COLO668 (cell line): ENCODE data around the gene ZNF660.

ENCODE experiments used
- DNase-seq: peaks from one replicate; lab custom pipeline; 2025; ENCODE audit not compliant: unreplicated experiment; lab: John Stamatoyannopoulos, UW

The ZNF660 gene

DNA sequence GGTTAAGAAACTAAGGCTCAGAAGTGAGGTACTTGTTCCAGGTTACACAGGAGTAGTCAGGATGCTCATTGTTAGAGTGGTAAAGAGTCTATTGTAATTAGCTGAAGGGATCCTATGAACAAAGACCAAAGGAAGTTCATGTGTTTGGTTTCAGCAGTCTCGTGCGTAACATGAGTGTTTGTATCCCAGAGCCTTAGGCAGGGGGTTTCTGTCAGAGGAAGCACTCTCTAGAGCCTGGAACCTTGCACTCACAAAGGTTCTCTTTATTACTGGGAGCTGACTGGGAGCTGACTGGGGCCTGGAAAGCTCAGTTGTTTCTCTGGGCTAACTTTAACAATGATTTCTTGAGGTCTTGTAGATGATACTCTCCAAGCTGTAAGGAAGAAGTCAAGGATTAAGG, 44.0 kb downstream of the ZNF660 start:
- no peak for DNase-seq

DNA sequence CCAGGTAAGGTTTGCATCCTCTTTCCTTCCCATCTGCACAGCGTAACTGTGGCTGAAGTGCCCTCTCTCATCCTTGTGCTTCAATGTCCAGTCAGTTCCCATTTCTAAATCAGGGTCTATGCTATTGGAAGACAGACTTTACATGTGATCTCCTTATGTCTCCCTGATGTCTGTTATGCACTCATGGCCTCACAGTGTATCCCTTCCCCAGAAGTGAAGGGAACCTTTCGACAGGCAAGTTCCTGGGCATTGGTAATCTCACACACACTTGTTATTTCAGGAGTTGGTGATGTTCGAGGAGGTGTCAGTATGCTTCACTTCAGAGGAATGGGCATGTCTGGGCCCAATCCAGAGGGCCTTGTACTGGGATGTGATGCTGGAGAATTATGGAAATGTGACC, 47.4 kb downstream of the ZNF660 start:
- no peak for DNase-seq

DNA sequence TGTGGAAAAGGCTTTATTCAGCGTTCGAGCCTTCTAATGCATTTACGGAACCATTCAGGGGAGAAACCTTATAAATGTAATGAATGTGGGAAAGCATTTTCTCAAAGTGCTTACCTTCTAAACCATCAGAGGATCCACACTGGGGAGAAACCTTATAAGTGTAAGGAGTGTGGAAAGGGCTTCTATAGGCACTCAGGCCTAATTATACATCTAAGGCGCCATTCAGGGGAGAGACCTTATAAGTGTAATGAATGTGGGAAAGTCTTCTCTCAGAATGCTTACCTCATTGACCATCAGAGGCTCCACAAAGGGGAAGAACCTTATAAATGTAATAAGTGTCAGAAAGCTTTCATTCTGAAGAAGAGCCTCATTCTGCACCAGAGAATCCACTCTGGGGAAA, 57.6 kb downstream of the ZNF660 start:
- no peak for DNase-seq

DNA sequence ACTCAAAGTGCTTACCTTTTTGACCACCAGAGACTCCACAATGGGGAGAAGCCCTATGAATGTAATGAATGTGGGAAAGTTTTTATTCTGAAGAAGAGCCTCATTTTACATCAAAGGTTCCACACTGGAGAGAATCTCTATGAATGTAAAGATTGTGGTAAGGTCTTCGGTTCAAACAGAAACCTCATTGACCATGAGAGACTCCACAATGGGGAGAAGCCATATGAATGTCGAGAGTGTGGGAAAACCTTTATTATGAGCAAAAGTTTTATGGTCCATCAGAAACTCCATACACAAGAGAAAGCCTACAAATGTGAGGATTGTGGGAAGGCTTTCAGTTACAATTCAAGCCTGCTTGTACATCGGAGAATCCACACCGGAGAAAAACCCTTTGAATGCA, 58.3 kb downstream of the ZNF660 start:
- no peak for DNase-seq

DNA sequence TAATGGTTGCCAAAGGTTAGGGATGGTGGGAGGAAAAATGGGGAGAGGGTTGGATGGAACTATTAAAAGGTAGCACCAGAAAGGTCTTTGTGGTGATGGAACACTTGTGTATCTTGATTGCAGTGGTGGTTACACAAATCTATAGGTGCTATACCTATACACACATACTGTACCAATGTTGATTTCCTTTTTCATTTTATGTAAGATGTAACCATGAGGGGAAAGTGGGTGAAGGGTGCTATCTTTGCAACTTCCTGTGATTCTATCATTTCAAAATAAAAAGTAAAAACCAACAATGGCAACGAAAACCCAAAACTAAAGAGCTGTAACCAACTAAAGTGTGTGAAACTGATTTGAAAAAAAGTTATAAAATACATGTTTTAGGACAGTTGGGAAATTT, 63.0 kb downstream of the ZNF660 start:
- no peak for DNase-seq

DNA sequence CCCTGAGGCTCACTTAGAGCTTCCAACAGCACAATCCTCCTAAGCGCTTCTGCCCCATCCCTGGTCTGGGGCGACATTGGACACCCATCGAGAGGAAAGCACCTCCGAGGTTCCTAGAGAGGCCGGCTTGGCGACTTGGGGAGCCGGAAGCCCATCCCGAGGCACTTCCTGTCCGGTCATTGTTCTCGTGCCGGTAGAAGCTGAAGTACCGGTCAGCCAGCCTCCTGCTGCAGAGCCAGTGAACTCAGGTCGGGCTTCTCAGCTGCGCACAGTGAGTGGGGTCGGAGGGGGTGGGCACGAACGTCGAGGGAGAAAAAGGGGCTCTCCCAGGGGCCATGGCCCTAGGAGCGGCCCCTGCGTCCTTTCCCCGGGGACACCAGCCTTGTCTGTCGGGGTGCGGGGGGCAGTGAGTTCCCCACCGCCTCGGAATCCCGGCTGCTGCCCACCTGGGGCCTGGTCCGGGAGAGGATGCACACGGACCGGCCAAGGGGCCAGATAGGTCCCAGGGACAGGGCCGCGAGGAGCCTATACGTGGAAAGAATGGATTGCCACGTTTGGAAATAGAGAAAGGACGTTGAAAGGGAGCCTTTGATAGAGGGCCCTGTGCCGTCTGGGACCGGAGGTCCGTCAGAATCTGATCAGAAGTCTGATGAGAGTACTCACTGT, 63.9 kb downstream of the ZNF660 start, which contains the start of gene ZNF35:
ZNF35 (plus strand) TSS at position 169 of the 666 bp plus-strand sequence. CDS start 2,336 bp downstream, outside the sequence.
- peak; percentile 77 for DNase-seq
